RWPE1 (cell line): ENCODE data around the gene PTEN.

Source experiments
- CTCF ChIA-PET: fragments of 350-600 bp; sonication (Branson Sonifier 250); formaldehyde crosslinking; extraction: SDS; loops from one replicate; lab custom pipeline; 2021; lab: Yijun Ruan, JAX
- POLR2A ChIA-PET: fragments of 400-600 bp; formaldehyde crosslinking; extraction: SDS; loops from one replicate; lab custom pipeline; 2020; ENCODE audit warnings: antibody characterized with exemption; ENCODE audit not compliant: low non-redundant PET; lab: Yijun Ruan, JAX
- DNase-seq: peaks from one replicate; pipeline ENCODE4 v3.0.0; 2012; ENCODE audit warnings: low spot score
- H3K27ac ChIP-seq: fragments of 450-650 bp; 2 replicates; pipeline ENCODE4 v1.5.1; 2017
- TF ChIP-seq, protein P1 (sequence below): fragments of 450-650 bp; conservative IDR thresholded peaks from 2 replicates; pipeline ENCODE4 v1.5.1; 2017; ENCODE audit warnings: low read depth, mild to moderate bottlenecking

Gene PTEN

DNA sequence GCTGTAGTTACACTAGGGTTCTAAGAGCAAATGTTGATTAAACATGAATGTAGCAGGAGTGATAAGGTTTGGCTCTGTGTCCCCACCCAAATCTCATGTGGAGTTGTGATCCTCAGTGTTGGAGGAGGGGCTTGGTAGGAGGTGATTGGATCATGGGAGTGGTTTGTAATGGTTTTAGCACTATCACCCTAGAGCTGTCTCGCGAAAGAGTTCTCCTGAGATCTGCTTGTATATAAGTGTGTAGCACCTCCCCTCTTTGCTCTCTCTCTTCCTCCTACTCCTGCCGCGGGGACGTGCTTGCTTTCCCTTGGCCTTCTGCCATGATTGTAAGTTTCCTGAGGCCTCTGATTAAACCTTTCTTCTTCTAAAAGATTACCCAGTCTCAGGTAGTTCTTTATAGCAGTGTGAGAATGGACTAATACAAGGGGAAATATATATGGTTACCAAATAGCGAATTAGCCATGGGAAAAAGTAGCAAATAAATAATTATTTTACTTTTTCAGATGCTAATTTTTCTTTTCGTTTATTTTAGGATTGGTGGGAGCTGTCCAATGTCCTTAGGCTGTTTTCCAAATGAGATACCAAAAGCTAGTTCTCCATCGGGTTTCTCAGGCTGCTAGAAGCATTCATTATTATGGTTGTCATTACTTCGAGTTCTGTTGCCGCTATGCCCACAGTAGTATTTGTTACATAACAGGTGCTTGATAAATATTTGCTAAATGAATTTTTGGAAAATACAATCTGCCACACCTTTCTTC is 58.7 kb downstream of the PTEN start:
- TF ChIP-seq, protein P1, sequence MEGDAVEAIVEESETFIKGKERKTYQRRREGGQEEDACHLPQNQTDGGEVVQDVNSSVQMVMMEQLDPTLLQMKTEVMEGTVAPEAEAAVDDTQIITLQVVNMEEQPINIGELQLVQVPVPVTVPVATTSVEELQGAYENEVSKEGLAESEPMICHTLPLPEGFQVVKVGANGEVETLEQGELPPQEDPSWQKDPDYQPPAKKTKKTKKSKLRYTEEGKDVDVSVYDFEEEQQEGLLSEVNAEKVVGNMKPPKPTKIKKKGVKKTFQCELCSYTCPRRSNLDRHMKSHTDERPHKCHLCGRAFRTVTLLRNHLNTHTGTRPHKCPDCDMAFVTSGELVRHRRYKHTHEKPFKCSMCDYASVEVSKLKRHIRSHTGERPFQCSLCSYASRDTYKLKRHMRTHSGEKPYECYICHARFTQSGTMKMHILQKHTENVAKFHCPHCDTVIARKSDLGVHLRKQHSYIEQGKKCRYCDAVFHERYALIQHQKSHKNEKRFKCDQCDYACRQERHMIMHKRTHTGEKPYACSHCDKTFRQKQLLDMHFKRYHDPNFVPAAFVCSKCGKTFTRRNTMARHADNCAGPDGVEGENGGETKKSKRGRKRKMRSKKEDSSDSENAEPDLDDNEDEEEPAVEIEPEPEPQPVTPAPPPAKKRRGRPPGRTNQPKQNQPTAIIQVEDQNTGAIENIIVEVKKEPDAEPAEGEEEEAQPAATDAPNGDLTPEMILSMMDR, result no peak
- H3K27ac ChIP-seq, result no peak overlapping the region
- ChIA-PET CTCF (interaction anchor here (0.5 kb wide), 1 partner anchor 29 kb away, joined by 4 read pairs; no protein-coding TSS in a partner anchor), POLR2A (no interaction called here)
- DNase-seq, result no peak

DNA sequence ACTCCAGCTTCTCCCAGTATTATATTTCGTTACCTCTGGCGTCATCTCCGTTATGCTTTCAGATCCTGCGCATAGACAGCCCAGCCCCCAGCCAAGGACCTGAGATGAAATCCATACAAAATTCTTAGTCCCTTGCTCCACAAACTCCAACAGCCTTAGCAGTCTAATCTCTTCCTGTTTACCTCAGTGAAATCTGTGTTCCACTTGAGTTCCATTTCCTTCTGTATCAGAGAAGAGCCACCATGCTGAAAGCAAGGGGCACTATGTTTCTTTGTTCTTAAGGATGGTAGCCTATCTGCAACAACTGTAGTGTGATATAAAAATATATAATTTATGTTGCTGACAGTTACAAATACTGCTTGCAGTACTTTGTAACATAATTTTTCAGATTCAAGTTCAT is 59.8 kb downstream of the PTEN start:
- POLR2A ChIA-PET, result no interaction called here
- TF ChIP-seq, protein P1, result no peak
- H3K27ac ChIP-seq, result no peak overlapping the region
- CTCF ChIA-PET, result no interaction called here
- DNase-seq, result no peak

DNA sequence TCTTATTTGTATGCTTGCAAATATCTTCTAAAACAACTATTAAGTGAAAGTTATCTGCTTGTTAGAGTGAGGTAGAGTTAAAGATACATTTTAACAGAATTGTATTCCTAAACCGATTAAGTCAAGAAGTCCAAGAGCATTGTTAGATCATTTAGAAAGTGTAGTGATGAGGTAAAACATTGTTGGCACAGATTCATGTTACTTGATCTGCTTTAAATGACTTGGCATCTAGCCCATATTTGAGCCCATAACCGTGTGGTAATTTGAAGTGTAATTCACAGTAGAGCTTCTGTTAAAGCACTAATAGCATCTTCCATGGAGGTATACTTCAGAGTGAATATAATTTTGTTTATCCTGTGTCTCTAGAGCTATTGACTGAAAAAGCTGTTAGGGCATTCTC is 62.1 kb downstream of the PTEN start:
- POLR2A ChIA-PET, result no interaction called here
- no peak overlapping the region for H3K27ac ChIP-seq
- DNase-seq, result no peak
- CTCF ChIA-PET, result interaction anchor here (0.5 to 0.9 kb wide), 3 partner anchors 31 to 463 kb away, joined by 3 to 5 read pairs (median 3); no protein-coding TSS in a partner anchor
- TF ChIP-seq, protein P1, result no peak

DNA sequence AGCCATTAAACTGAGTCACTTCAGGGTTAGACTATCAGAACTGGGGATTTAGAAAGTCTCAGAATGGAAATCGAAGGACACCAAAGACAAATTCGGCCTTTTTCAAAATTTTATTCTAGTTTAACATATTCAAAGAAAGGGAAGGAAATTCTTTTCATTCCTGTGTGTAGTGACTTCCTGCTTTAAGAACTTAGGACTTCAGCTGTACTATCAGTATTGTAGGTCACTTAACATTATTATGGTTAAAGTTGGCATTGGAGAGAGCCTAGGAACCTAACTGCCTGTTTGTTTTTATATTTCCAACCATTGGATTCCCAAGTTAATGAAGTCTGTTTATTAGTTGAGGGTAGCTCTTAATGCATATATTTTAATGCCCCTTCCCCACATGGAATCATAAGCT is 63.7 kb downstream of the PTEN start:
- ChIA-PET POLR2A (interaction anchor here (1.3 kb wide), 1 partner anchor 65 kb away, joined by 3 read pairs; no protein-coding TSS in a partner anchor), CTCF (no interaction called here)
- no peak overlapping the region for H3K27ac ChIP-seq
- DNase-seq, result no peak
- TF ChIP-seq, protein P1, result no peak

DNA sequence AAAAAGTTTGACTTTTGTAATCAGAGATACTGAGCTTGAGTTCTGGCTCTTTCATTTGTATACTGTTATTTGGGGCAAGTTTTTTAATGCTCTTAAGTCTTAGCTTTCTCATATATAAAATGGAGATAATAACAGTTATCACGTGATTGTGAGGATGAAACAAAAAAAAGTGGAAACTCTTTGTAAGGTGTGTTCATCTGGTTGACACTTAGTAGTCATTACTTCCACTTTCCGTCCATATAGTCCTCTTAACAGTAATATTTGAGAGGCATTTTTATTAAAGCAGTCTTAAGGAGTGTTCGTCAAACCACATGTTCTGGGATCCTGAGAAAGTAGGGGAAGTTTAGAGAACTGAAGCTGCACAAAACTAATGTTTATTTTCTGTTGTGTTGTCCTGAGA is 65.6 kb downstream of the PTEN start:
- TF ChIP-seq, protein P1, result no peak
- no peak overlapping the region for H3K27ac ChIP-seq
- no peak for DNase-seq
- POLR2A ChIA-PET, result no interaction called here
- CTCF ChIA-PET, result interaction anchor here (0.8 kb wide), 1 partner anchor 810 kb away, joined by 4 read pairs; no protein-coding TSS in a partner anchor

DNA sequence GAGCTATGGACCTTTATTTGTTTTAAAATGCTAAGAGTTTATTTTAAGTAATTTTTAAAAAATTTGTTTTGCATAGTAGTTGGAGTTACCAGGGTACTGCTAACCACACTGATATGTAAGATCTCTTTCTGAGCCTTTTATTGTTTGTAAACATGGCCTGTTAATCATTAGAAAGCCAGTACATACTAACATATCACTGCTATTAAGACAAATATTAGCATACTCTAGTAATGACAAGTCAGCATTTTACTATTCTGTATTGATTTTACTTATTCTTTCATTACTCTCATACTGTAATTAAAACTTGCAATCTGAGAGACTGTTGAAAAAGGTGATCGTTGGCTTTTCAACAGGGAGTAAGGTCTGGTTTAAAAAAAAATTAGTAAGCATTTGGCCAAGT is 66.7 kb downstream of the PTEN start:
- TF ChIP-seq, protein P1, result no peak
- DNase-seq, result no peak
- ChIA-PET CTCF (interaction anchor here (0.6 kb wide), 1 partner anchor 38 kb away, joined by 4 read pairs; no protein-coding TSS in a partner anchor), POLR2A (no interaction called here)
- no peak overlapping the region for H3K27ac ChIP-seq
